Fibroblast of mammary gland (primary cell): Measurements from ENCODE around the gene MAX.
A peak's percentile ranks its signal among the peaks of the same experiment; 100 is the strongest.

Experiments used
- DNase-seq: peaks from one replicate; pipeline ENCODE4 v3.0.0-alpha.2; 2010; ENCODE audit warnings: low read depth
- H3K4me3 ChIP-seq: 2 replicates; pipeline ENCODE4 v1.5.1; 2011; ENCODE audit warnings: low read depth, mild to moderate bottlenecking, low read length, moderate library complexity; ENCODE audit not compliant: control insufficient read depth
- TF ChIP-seq, protein P1 (sequence below): conservative IDR thresholded peaks from 2 replicates; pipeline ENCODE4 v1.5.1; 2011; ENCODE audit warnings: low read depth, low read length, inconsistent platforms; ENCODE audit not compliant: control insufficient read depth, insufficient read depth

The MAX gene

DNA sequence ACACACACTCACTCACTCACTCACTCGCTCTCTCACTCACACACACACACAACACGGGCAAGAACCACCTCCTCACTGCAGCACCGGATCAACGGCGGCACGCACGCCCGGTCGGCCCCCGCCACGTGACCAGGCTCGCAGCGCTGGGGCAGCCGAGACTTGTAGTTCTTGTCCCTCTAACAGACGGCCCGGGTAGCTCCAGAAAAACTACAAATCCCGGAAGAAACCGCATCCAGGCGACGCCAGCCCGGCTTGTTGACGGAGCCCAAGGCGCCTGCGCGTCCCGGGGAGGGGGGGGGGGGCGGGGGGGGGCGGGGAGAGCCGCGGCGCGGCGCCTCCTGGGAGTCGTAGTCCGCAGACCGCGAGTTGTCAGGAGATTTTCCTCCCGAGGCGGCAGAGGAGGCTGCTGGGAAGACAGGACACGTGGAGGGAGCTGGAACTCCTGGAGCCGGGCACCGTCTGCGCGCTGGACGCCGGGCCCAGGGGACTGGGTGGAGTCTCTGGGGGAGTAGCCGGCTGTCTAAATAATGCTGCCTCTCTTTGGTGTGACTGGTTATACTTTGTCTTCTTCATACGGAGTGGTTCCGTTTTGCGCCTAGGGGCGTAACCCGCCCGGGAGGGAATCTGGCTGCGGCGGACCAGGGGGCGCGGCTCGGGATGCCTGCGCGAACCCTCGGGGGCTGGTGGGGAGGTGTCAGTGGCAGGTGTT, at the start of gene MAX:
MAX (minus strand) TSS at position 77 of the 709 bp plus-strand sequence. CDS start 178 bp downstream, outside the sequence.
- TF ChIP-seq, protein P1, sequence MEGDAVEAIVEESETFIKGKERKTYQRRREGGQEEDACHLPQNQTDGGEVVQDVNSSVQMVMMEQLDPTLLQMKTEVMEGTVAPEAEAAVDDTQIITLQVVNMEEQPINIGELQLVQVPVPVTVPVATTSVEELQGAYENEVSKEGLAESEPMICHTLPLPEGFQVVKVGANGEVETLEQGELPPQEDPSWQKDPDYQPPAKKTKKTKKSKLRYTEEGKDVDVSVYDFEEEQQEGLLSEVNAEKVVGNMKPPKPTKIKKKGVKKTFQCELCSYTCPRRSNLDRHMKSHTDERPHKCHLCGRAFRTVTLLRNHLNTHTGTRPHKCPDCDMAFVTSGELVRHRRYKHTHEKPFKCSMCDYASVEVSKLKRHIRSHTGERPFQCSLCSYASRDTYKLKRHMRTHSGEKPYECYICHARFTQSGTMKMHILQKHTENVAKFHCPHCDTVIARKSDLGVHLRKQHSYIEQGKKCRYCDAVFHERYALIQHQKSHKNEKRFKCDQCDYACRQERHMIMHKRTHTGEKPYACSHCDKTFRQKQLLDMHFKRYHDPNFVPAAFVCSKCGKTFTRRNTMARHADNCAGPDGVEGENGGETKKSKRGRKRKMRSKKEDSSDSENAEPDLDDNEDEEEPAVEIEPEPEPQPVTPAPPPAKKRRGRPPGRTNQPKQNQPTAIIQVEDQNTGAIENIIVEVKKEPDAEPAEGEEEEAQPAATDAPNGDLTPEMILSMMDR = no peak
- peak; percentile 98 for DNase-seq
- H3K4me3 ChIP-seq = peak within 1 kb of the TSS; percentile 74

- DNase-seq = no peak
- no peak overlapping the region for H3K4me3 ChIP-seq
- TF ChIP-seq, protein P1 = no peak
These were observed 49.3 kb upstream of the MAX start for GRCh38 chr14:65151609-65151956.

DNA sequence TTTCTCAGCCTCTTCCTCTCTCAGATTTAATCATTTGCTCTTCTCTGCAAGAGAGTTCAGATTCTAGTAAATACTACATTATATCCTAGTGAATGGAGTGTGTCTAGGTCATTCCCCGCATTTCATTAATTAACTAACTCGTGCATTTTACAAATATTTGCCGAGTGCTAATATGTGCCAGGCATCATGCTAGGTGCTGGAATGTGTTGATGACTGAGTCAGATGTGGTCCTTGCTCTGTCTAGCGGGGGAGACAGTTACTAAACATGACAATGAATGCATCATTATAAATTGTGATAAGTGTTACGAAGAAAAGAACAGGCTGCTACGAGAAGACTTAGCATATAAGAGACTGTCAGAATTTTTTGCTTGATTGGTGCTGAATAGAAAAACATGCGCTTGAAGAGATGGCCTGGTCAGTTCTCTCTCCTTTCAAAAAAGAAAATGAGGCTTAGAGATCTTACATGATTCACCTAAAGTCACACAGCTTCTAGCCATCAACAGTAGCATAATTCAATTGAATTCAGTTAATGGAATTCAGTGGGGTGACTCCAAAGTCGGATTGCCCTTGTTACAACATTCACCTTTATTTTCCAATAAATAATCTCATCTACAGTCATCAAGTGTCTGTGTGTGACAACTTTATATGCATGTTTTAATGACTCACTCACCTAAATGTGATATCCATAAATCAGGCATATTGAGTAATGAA, 48.7 kb upstream of the MAX start:
- H3K4me3 ChIP-seq = no peak overlapping the region
- TF ChIP-seq, protein P1 = no peak
- DNase-seq = no peak

GRCh38 chr14:65149116-65149515, 46.8 kb upstream of the MAX start:
- TF ChIP-seq, protein P1 = no peak
- H3K4me3 ChIP-seq = no peak overlapping the region
- no peak for DNase-seq

DNA sequence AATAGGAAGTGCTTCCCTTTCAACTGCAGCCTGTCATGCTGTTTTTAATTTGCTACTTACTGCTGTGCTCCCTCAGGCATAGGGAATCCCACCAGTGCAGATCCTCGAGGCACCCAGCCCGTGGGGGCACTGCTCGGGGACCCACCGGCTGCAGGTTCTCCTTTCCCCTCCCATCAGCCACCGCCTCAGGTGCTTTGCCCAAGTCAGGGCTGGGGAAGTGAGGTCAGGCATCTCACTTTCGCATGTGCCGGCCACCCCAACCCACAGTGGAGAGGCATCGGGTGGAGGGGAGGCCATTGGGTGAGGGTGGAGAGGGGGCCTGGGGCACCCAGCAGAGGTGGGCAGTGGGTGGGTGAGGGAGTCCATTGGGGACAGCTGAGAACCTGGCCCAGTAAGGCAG, 41.9 kb upstream of the MAX start:
- no peak for DNase-seq
- TF ChIP-seq, protein P1 = no peak
- no peak overlapping the region for H3K4me3 ChIP-seq

DNA sequence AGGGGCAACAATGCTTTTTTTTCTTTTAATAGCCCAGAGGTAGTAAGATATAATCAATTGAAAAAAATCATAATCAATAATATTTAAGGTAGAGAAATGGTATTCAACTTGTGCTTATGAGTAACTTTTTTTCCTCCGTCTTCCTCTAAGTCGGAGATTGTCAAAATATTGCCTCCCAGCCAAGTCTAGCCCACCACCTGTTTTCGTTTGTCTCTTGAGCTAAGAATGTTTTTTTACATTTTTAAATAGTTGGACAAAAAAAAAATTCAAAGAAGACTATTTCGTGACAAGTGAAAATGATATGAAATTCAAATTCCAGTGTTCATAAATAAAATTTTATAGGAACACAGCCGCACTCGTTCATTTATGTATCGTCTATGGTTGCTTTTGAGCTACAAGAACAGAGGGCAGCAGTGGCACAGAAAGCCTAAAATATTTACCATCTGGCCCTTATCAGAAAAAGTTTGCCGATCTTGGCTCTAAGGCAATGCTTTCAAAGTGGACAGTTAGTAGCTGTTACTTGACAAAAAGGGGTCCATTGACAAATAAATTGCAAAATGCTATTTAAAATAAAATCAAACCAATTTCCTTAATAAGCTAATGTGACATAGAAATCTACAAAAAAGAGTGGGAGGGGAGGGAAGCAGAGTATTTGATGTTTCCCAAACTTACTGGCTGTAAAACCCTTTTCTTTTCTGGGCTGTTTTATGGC, 40.8 kb upstream of the MAX start:
- DNase-seq = no peak
- TF ChIP-seq, protein P1 = no peak
- no peak overlapping the region for H3K4me3 ChIP-seq
